HG02588 (cell line): Measurements from ENCODE around the gene MYOZ2.

Source experiments
- ATAC-seq: cut with Tn5 transposase; IDR thresholded peaks from one replicate; pipeline ENCODE4 v1.9.1; 2021; ENCODE audit warnings: mild to moderate bottlenecking, moderate library complexity; ENCODE audit not compliant: unreplicated experiment

The MYOZ2 gene

DNA sequence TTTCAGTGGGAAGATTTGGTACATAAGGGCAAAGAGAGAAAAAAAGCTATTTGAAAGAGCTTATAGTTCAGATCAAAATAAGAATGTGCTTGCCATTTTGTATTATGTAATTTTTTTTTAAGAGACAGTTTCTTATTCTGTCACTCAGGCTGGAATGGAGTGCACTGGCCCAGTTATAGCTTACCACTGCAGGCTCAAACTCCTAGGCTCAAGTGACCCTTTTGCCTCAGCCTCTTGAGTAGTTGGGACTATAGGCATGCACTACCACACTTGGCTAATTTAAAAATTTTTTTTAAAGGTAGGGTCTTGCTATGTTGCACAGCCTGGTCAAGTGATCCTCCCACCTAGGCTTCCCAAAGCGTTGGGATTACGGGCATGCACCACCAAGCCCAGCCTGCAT, 54.7 kb downstream of the MYOZ2 start:
- no peak for ATAC-seq

DNA sequence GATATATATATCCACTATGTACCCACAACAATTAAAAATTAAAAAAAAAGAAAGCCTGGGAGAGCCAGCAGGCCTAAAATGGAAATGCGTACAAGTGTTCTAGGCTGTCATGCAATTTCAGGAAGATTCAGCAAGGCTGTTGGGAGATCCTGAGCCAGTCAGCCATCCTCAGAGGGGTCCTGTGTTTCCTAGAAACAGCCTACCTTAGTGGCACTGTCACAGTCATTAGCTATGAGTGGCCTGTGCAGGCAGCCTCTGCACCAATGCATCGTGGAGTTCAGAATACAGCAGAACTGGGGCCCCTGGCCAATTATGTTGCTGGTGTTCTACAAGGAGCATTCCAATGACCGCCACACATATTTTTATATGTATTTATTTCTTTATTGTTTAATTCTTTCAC, 55.9 kb downstream of the MYOZ2 start:
- ATAC-seq, result no peak

DNA sequence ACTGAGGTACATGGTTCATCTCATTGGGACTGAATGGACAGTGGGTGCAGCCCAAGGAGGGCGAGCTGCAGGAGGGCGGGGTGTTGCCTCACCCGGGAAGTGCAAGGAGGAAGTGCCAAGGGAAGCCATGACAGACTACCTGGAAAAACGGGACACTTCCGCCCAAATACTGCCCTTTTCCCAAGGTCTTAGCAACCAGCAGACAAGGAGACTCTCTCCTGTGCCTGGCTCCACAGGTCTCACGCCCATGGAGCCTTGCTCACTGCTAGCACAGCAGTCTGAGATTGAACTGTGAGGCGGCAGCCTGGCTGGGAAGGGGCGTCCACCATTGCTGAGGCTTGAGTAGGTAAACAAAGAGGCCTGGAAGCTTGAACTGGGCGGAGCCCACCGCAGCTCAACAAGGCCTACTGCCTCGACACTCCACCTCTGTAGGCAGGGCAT, 62.2 kb downstream of the MYOZ2 start:
- no peak for ATAC-seq

DNA sequence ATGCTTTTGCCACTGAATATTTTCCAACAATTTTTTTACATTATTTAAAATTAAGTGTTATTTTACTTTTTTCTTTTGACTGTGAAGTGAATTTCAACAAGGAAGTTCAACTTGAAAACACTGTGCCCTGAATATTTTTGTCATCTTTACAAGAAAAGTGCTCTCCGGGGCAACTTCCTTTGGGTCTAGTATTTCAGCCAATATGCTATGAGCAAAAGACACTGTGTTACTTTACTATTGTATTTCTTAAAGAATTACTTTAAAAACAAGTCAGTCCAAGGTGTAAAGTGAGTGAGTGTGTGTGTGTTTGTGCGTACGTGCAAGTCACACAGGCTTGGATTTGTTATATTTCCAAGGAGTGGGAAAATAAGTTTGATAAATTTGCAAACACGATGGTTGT, 69.3 kb downstream of the MYOZ2 start:
- no peak for ATAC-seq

DNA sequence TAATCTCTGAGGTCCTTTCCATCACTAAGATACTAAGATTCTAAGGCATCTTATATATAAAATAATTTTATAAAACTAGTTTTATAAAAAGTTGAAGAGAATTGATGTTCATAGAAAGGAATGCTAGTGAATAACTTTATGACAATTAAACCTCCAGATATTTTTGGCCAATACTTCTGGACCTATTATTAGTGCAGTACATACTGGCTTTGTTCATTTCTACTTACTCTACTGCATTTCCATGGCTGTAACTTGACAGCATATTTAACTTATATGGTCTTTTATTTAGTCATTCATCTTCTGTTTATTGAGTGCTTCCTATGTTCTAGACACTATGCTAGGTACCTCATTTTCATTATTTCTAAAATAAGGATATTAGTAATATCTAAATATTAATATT, 70.1 kb downstream of the MYOZ2 start:
- ATAC-seq, result no peak

DNA sequence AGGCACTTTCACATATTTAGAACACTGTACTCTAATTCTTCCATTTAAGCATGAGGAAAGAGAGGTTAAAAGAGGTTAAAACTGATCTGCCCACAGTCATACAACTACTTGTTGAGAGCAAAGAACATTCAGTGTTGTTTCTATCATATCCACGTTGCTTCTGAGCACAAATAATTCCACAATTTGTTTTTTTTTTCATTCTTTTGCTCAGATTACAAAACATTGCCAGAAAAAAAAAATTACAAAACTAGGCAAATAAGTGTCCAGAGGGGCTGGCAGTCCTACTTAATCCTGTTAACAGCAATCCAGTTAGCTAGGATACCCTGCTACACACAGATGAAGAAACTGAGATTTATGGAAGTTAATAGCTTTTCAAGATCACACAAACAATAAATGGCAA, 70.5 kb downstream of the MYOZ2 start:
- no peak for ATAC-seq

DNA sequence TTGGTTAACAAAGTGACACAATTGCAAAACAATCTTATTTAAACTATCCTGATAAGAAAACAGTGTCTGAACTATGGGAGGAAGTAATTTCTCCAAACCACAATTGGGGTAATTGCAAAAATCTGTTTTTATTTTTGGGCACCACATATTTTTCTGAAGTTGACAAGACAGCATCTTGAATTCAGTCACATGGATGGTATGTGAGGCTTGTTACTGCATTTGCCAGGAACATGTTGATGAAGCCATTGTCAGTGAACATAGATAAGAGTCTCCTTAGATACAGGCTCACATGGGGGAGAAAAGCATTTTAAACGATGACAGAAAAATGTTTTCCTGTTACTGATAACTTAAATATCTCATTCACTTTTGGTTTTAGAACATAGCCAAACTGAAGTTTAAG, 71.4 kb downstream of the MYOZ2 start:
- ATAC-seq, result no peak

DNA sequence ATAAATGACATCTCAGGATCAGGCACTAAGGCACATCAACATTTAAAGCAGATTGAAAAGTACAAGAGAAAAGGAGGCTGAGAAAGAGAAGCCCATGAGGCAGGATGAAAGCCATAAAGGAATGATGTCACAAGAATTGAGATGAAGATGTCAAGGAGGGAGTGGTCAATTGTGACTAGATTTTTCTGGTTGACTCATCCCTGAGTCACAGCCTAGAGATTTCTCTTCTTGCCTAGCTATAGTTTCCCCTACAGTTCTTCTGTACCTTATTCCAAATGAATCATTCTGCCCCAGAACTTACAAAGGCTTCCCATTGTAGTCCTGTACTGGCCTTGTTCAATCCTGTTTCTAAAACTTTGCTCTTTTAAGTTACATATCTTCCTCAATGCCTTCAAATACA, 73.4 kb downstream of the MYOZ2 start:
- no peak for ATAC-seq

DNA sequence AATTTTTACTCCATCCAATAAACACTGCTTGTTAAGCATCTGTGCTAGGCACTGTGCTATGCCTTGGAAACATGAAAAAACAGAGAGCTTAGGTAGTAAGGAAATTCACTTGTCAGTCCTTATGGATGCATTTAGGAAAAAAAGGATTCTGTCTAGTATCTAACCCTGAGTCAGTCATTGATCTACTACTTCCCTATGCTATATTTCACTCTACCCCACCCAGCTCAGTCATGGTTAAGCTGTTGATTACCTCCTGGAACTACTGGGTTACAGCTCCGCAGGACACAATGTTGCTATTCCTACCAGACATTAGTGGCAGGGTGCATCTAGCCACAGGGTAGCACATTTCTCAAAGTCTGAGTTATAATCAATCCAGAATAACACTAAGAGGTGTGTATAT, 74.0 kb downstream of the MYOZ2 start:
- no peak for ATAC-seq

DNA sequence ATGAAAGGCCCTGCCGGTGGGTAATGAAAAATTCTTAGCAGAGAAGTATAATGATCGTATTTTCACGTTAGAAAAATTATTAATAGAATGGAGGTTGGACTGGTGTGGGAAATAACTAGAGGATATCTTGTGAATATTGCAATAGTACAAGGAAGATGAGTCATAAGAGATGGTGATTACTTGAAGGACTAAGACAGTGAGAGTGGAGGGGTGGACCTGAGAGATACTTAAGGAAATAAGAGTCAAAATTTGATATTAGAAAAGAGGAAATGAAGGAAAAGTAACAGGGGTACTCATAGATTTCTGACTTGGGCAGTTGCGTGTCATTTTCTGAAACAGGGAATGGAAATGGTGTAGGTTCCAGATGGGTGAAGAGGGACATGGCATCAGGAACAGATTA, 75.1 kb downstream of the MYOZ2 start:
- ATAC-seq, result no peak

DNA sequence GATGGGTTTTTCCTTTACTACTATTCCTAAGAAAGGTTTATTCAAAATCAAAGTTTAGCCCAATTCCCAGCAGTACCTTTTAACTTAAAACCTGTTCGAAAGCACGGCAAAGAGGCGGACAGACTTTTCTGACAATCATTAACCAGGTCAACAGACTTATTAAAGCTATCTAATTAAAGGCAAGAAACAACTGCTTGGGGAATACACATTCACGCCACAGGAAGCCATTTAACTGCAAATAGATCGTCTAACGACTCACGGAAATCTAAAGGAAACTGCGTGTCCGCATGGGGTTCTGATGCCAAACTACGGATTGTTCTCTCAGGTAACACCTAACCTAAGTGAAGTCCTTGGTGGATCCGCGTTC, 76.2 kb downstream of the MYOZ2 start:
- peak; percentile 1 for ATAC-seq

DNA sequence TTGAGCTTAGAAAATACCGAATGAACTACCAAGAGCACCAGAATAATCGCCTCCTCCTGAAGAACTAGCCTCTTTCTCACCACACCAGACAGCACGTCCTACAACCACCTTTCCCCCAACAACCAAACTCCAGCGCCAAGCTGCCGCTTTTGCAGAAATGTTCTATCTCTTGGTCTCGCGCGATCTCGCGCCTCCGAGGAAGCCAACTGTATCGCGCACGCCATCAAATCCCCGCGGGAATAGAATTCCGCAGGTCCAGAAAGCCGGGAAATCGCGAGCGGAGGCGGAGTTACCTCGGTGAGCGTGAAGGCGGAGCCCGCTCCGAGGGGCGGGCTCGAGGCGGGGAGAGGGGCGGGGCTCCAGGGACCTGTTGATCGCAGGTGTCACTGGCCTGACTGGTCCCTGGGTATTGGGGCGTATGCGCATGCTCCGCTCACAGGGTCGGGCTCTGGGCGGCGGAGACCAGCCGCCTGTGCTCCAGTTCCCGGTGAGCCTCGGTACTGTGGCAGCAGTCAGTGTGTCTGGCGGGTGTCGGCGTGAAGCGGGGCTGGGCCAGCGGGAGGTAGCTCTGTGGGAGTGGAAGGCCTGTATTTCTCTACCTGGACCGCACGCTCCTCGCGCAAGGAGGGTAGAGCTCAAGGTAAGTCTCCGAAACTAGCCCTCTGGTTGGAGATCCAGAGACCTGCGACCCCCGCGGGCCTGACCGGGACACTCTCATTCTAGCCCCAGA, 76.8 kb downstream of the MYOZ2 start, which contains the start of gene USP53:
USP53 (plus strand) TSS at position 480 of the 730 bp plus-strand sequence. CDS start 27,047 bp downstream, outside the sequence.
- ATAC-seq, result peak; percentile 93

DNA sequence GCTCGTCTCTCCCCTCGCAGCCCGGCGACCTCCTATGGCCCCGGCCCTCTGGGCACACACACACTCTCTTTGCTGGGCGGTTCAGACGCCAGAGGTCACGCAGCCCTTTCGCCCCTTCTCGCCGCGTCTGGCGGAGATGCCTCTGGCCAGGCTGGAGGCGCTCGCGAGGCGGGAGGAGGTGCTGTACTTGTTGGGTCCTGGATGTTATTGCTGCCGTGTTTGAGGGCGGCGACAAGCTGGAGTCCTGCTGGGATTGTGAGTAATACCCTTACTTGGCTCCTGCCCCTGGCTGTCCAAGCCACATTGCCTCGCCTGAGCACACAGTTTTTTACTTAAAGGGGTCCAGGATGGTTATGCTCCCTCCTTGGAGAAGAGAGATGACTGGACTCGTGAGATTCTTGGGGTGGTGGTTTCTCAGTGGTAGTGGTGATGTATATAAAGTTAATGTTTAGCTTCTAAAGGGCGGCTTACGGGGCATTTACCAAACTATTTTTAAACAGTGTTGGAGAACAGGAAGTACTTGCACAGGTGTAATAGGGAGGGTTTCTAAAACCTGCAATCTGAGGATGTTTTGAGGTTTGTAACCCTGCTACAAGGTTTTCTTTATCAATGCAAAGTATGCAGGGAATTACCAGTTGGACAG, 77.5 kb downstream of the MYOZ2 start:
- peak; percentile 47 for ATAC-seq

DNA sequence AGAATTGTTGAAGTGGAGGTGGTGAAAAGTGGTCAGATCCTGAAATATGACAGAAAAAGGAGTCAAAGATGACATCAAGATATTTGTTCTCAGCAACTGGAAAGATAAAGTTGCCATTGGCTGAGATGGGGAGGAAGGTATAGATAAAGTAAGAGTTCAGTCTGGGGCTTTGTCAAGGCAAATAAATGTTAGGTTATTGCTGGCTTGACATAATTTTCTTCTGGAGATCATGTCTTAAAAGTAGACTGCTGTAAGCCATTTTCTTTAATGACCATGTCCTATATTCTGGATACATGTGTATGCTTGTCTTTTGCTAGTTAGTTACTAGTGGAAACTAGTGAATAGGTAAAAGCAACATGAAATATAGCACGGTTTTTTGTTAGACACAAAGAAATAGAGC, 82.5 kb downstream of the MYOZ2 start:
- ATAC-seq, result no peak

DNA sequence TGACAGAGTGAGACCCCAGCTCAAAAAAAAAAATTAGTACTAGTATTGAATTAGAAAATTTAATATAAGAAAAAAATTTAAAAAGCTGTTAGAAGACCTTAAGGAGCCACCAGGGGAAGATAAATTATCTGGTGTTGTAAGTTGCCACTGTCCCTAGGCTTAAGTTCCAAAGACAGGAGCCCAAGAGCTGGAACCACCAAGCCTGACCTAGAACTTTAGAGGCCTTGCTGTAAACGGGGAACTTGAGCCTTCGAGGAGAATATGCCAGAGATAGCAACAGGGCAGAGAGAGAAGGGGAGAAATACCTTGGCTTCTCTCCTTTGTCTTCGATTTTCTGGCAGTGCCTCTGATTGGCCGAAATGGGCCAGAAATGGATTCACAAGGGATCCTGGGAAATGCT, 85.8 kb downstream of the MYOZ2 start:
- no peak for ATAC-seq

DNA sequence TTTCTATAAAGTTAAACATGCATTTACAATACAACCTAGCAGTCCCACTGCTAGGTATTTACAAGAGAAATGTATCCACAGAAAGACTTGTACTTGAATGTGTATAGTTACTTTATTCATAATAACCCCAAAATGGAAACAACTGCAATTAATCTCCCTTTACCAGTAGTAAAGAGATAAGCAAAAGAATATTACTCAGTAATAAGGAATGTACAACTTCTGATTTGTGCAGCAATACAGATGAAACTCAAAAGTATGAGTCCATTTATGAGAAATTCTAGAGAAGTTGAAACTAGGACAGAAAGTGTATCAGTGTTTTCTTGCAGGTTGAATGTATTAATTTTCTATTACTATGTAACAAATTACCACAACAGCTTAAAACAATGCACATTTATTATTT, 92.1 kb downstream of the MYOZ2 start:
- ATAC-seq, result no peak

DNA sequence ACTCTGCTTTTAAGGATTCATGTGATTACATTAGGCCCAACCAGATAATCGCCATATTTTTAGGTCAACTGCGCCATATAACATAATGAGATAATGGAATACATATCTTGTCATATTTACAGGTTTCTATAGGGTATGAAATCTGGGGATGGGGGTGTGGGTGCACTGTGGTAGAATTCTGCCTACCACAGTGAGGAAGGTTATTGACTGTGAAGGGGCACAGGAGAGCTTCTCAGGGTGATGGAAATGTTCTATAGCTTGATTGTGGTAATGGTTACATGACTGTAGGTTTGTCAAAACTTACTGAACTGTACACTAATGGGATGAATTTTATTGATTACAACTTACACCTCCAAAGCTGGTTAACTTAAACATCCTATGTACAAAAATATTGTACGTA, 92.8 kb downstream of the MYOZ2 start:
- no peak for ATAC-seq

DNA sequence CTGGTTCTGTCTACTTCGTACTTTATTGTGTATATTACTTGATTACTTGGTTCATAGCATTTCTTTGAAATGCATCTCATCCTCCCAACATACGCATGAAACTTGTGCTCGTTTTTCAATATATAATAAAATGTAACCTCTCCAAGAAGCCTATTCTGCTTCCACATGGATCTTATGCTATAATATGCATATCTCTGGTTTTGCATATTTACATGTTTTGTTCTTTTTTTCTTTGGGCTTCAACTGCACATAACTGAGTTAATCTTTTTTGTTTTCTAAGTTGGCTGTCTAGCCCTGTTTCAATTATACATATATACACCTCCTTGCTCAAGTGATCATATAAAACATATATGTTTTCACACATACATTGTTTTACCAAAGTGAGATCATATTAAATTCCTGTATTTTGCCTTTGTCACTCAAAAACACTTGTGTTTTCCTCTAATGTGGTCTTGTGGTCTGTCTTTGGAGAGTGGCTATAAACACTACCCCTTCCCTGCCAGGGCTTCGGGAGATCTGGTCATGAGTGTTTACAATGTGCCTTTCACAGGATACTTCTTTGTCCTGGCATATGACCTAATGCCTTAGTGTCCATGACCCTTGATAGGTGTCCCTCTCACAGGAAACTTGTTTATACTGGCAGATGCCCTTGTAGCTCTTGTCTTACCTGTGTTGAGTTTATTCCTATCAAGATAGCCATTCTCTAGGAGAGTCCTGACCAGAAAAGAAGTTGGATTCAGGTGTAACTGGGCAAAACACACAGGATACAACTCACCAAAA, 94.5 kb downstream of the MYOZ2 start:
- ATAC-seq, result no peak

DNA sequence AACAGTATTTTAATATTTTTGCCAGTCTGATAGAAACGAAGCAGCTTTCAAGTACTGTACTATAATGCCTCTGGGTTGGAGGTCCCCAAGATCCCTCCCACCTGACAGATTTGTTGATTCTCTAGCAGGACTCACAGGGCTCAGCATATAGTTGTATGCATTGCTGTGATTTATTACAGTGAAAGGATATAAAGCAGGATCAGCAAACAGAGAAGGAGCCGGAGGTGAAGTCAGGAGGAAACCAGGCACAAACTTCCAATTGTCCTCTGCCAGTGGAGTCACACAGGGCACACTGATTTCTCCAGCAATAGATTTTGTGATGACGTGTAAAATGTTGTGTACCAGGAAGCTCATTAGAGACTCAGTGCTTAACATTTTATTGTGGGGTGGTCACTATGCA, 95.9 kb downstream of the MYOZ2 start:
- no peak for ATAC-seq

DNA sequence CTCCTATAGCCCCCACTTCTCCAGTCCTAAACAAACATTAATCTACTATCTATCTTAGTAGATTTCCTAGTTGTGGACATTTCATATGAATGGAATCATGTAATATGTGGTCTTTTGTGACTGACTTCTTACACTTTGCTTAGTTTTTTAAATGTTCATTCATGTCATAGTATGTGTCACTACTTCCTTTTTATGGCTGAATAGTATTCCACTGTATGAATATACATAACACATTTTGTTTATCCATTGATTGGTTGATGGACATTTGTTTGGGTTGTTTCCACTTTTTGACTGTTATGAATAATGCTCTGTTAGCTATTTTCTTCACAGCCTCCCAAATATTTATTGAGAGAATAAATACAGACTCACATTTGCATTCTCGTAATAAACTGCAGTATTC, 96.7 kb downstream of the MYOZ2 start:
- no peak for ATAC-seq

DNA sequence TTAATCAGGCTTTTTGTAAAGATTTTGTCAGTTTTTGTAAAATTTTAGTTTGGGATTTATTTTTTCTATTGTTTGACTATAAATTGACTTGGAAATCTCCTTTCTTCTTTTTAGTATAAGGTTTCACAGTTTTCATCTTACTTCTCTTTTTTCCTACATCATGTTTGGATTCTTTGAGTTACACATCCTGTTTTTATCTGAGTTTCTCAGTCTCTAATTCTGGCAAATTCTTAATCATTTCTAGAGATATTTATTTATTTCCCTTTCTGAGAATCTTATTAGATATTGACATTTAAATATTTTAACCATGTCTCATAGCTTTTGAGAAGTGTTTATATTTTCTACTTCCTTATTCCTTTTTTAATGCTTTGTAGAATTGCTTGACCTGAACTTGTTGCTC, 97.6 kb downstream of the MYOZ2 start:
- ATAC-seq, result no peak

DNA sequence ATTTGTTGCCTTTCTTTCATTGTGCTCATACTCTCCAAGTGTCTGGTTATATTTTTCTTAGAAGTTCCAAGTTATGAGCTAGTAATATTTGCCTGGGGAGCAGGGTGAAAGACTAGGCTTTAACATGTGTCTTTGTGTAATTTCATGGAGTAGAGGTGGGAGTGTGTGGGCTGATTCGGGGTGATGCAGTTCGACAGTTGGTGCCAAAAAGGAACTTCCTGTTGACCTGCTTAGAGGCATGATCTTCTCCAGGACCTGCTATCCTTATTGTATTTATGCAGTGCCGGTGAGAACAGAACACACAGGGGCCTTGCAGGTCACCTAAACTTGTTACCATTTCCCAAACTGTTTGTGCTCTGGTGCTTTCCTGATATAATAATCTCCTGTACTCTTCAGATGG, 98.1 kb downstream of the MYOZ2 start:
- ATAC-seq, result no peak
